Measurements from ENCODE around the gene LPO.

LPO gene

DNA sequence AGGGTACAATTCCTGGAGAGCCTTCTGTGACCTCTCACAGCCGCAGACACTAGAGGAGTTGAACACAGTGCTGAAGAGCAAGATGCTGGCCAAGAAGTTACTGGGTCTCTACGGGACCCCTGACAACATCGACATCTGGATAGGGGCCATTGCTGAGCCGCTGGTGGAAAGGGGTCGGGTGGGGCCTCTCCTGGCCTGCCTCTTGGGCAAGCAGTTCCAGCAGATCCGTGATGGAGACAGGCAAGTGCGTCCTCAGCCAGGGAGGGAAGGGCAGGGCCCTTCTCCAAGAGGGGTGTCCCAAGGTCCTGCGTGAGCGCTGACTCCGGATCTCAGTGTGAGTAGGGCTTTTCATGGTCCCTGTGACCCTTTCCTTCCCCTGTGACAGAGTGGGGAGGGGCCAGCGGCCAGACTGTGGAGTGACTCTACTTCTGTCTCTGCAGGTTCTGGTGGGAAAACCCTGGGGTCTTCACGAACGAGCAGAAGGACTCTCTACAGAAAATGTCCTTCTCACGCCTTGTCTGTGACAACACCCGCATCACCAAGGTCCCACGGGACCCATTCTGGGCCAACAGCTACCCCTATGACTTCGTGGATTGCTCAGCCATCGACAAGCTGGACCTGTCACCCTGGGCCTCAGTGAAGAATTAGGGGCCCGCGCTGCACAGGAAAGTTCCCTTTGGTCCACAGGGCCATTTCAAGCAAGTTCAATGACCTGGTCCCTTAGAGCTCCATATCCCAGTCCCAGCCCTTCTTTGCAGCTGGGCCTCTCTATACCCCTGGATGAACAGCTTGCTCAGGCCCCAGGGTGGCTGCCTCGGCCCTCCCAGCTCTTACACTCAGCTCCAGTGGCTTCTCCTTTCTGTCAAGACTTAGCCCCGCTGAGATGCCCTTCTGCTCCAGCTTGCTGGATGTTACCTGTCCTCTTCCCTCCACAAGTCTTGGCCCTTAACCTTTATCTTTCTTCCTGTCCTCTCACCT, 29.3 kb downstream of the LPO start:
- no peak overlapping the region for H3K9ac ChIP-seq (ENCODE audit: insufficient read length)
- H3K9me3 ChIP-seq (ENCODE audit: low read depth, low read length) = no peaks in the 10 kb centered on the region
- no peaks in the 10 kb centered on the region for H3K36me3 ChIP-seq (ENCODE audit: insufficient read depth, low read length)
- no peak for TF ChIP-seq POLR2AphosphoS5 (IDR thresholded peaks at IDR 0.05; ENCODE audit: borderline replicate concordance, low read depth, low read length)
- no peak for TF ChIP-seq EZH2 (IDR thresholded peaks at IDR 0.05)
- TF ChIP-seq FOXP2 (optimal IDR thresholded peaks at IDR 0.05; ENCODE audit: control extremely low read depth, extremely low read length, insufficient read depth) = no peak
- no peak for DNase-seq (ENCODE audit: low read depth, low spot score)
- H3K27ac ChIP-seq = no peak overlapping the region
- H3K4me3 ChIP-seq = no peak overlapping the region

DNA sequence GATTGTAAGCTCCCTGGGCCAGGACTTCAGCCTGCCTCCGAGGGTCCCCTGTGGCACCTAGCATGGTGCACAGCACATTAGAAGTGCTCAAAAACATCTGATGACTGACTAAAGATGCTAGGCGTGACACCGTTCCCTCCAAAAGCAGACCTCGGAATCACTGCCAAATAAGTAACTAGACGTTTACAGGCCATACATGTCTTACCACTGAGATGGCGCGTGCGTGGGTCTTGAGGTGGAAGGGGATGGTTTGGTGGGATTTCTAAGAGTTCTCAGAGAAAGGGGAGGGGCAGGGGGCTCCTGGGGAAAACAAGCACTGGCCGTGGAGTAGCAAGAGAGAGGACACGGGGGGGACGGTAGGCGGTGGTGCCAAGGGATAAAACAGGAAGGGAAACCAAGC, 29.9 kb downstream of the LPO start:
- DNase-seq (ENCODE audit: low read depth, low spot score) = no peak
- no peak for TF ChIP-seq POLR2AphosphoS5 (IDR thresholded peaks at IDR 0.05; ENCODE audit: borderline replicate concordance, low read depth, low read length)
- no peak for TF ChIP-seq FOXP2 (optimal IDR thresholded peaks at IDR 0.05; ENCODE audit: control extremely low read depth, extremely low read length, insufficient read depth)
- no peak for TF ChIP-seq EZH2 (IDR thresholded peaks at IDR 0.05)
- no peak overlapping the region for H3K9ac ChIP-seq (ENCODE audit: insufficient read length)
- H3K27ac ChIP-seq = no peak overlapping the region
- H3K4me3 ChIP-seq = no peak overlapping the region
- no peaks in the 10 kb centered on the region for H3K36me3 ChIP-seq (ENCODE audit: insufficient read depth, low read length)
- no peaks in the 10 kb centered on the region for H3K9me3 ChIP-seq (ENCODE audit: low read depth, low read length)

DNA sequence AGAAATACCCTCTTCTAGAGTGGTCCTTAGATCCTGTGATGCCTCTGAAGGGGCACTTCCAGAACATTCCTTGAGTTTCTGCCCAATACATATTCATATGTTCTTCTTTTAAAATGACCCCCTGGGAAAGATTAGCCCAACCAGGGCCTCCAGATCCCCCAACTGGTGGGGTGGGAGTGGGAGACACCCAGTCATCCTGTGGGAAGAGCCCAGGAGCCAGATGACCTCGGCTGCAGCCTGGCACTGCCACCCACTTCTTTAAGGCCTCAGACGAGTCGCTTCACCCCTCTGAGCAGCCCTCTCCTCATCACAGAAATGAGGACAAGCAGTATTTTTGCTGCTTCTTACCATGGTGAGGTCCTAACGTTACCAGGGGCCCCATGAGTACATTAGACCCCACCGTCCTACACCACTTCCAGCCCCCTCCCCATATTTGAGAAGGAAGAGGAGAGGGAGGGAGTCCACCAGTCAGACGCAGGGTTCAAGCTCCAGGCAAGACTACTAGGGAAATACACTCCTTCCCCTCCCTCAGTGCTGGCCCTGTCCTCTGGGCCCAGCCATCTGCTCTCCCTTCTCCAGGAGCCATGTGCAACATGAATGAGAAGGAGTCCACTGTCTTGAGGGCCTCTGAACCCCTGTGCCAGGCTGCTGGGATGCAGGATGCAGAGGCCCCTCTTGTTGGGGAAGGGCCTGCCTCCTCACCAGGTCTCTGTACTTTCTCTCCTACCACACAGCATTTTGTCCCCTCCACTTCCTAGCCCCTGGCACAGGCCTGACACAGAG, 30.6 kb downstream of the LPO start:
- DNase-seq (ENCODE audit: low read depth, low spot score) = no peak
- Histone ChIP-seq H3K36me3 (ENCODE audit: insufficient read depth, low read length) (no peaks in the 10 kb centered on the region), H3K9ac (ENCODE audit: insufficient read length) (no peak overlapping the region), H3K9me3 (ENCODE audit: low read depth, low read length) (no peaks in the 10 kb centered on the region), H3K4me3 (no peak overlapping the region), H3K27ac (no peak overlapping the region)
- TF ChIP-seq EZH2 (IDR thresholded peaks at IDR 0.05) (no peak), FOXP2 (optimal IDR thresholded peaks at IDR 0.05; ENCODE audit: control extremely low read depth, extremely low read length, insufficient read depth) (no peak), POLR2AphosphoS5 (IDR thresholded peaks at IDR 0.05; ENCODE audit: borderline replicate concordance, low read depth, low read length) (no peak)

DNA sequence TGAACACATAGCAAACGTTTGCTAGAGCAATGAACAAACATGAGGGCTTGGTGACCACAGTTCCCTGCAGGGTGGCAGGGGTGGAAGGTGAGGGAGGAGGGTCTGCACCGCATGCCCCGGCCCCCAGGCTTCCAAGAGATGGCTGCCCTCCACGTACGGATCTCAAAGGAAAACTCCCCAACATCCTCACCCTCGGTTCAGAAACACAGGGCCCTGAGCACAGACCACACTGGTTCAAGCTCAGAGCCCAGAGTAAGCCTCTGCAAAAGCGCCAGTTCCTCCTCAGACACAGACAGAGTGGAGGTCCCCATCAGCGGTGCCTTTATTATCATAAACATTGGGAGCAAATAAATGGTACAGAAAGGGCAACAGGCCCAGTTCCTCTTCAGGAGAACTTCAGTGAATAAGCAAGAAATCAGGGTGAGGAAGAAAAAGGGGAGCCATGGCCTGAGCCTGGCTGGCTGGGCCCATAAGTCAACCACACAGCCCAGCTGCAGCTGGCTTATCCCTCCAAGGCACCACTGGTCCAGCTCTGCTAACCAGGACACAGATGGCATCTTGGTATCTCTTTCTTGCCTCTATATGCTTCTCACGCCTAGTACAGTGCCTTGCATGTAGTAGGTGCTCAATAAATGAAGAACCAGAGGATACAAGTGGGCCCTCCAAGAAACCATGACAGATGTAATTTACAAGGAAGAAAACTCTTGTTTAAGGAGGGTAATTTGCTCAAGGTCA, 31.3 kb downstream of the LPO start:
- Histone ChIP-seq H3K36me3 (ENCODE audit: insufficient read depth, low read length) (no peaks in the 10 kb centered on the region), H3K27ac (no peak overlapping the region), H3K4me3 (no peak overlapping the region), H3K9ac (ENCODE audit: insufficient read length) (no peak overlapping the region), H3K9me3 (ENCODE audit: low read depth, low read length) (no peaks in the 10 kb centered on the region)
- TF ChIP-seq FOXP2 (optimal IDR thresholded peaks at IDR 0.05; ENCODE audit: control extremely low read depth, extremely low read length, insufficient read depth) = no peak
- no peak for TF ChIP-seq EZH2 (IDR thresholded peaks at IDR 0.05)
- no peak for TF ChIP-seq POLR2AphosphoS5 (IDR thresholded peaks at IDR 0.05; ENCODE audit: borderline replicate concordance, low read depth, low read length)
- no peak for DNase-seq (ENCODE audit: low read depth, low spot score)

DNA sequence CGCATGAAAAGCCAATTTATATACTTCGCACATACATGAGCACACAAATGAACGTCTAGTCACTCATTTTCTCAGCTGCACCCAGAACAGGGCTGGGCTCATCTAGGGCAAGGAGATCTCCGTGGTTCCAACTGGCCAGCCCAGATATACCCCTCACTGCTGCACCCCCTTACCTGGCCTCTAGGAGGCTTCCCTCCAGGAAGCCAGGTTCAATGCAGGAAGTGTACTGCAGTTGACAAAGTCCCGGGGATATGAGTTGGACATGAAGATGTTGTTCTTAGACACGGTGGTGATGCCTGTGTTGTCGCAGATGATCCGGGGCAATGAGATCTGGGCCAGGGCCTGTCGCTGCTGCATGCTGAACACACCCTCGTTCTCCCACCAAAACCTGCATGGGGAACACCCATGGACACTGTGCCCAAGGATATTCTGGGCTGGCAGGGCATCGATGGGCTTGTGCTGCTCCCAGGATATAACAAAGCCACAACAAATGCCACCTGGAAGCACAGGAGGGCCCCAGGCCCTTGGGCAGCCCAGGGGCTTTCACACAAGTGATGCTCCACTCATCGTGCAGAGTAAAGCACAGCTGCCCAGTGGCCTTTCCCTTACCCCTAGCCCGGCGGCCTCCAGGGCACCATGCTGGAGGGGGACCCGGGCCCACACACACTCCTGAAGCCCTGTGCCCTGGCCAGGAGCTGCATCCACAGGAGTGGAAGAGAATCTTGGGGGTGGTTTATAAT, 32.3 kb downstream of the LPO start:
- Histone ChIP-seq H3K9ac (ENCODE audit: insufficient read length) (no peak overlapping the region), H3K4me3 (no peak overlapping the region), H3K27ac (no peak overlapping the region), H3K36me3 (ENCODE audit: insufficient read depth, low read length) (no peaks in the 10 kb centered on the region), H3K9me3 (ENCODE audit: low read depth, low read length) (no peaks in the 10 kb centered on the region)
- DNase-seq (ENCODE audit: low read depth, low spot score) = no peak
- TF ChIP-seq EZH2 (IDR thresholded peaks at IDR 0.05) (no peak), POLR2AphosphoS5 (IDR thresholded peaks at IDR 0.05; ENCODE audit: borderline replicate concordance, low read depth, low read length) (no peak), FOXP2 (optimal IDR thresholded peaks at IDR 0.05; ENCODE audit: control extremely low read depth, extremely low read length, insufficient read depth) (no peak)

DNA sequence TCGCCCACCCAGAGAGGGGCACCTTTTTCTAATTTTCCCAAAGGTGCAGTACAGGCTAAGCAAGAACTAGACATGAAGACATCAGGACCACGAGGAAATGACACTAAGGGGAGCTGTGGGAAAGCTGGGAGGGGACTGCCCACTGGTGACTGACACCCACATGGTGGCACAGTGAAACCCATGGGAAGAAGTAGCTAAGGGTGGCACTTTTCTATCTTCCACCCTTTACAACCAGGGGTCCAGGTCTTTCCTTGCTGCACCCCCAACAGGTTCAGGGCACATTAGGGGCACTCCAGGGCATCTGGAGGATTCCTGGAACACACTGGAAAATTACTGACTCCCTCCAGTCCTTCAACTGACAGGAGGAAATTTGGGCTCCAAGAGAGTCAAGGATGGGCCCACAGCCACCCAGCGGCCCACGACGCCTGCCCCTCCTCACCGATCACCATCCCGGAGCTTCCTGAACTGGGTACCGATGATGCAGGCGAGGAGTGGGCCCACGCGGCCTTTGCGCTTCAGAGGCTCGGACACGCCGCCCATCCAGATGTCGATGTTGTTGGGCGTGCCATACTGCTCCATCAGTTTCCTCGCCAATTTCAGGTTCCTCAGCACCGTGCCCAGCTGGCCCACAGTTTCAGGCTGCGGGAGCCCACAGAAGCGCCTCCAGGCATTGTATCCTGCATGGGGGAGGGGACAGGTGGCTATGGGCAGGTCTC, 33.0 kb downstream of the LPO start:
- H3K4me3 ChIP-seq = no peak overlapping the region
- DNase-seq (ENCODE audit: low read depth, low spot score) = no peak
- TF ChIP-seq POLR2AphosphoS5 (IDR thresholded peaks at IDR 0.05; ENCODE audit: borderline replicate concordance, low read depth, low read length) (no peak), EZH2 (IDR thresholded peaks at IDR 0.05) (no peak), FOXP2 (optimal IDR thresholded peaks at IDR 0.05; ENCODE audit: control extremely low read depth, extremely low read length, insufficient read depth) (no peak)
- no peaks in the 10 kb centered on the region for H3K36me3 ChIP-seq (ENCODE audit: insufficient read depth, low read length)
- no peaks in the 10 kb centered on the region for H3K9me3 ChIP-seq (ENCODE audit: low read depth, low read length)
- H3K9ac ChIP-seq (ENCODE audit: insufficient read length) = no peak overlapping the region
- no peak overlapping the region for H3K27ac ChIP-seq

Measured in SK-N-MC (cell line).